ENCODE results near the gene LLPH. TPM values are rescaled to one million over a fixed set of nuclear protein-coding genes. Genes with fewer than 3 reads are reported as not detected.

LLPH gene
- polyA plus RNA-seq, 1 of the 3 experiments (the other 2 are of a cell fraction) = 7.4 TPM

Other genes with a start within 250 kb of the LLPH start
- gene TMBIM4, start 39.2 kb upstream of the LLPH start, polyA plus RNA-seq (2012; rRNA removed) = 68.5 and 94.6 TPM in 2 replicates
- not detected in 2 replicates for gene IRAK3, start 58.5 kb upstream of the LLPH start, polyA plus RNA-seq (2012; rRNA removed)
- gene HELB, start 171.7 kb upstream of the LLPH start, polyA plus RNA-seq (2012; rRNA removed) = 0.38 and 0.54 TPM in 2 replicates

Data from SK-N-SH (cell line).